Parathyroid adenoma (tissue), 2 donors: ENCODE results near the gene ENOX2.

Experiments
- H2AFZ ChIP-seq: fragments of 300-600 bp; sonication (generic); one replicate; pipeline ENCODE4 v1.7.0; 2017; ENCODE audit warnings: antibody characterized with exemption, mild to moderate bottlenecking
- H3K27ac ChIP-seq: fragments of 300-600 bp; sonication (generic); one replicate; pipeline ENCODE4 v1.7.0; 2017
- H3K27me3 ChIP-seq: fragments of 300-600 bp; sonication (generic); one replicate; pipeline ENCODE4 v1.7.0; 2017; ENCODE audit warnings: low read length; ENCODE audit not compliant: control insufficient read depth, insufficient read depth
- H3K36me3 ChIP-seq: fragments of 300-600 bp; sonication (generic); one replicate; pipeline ENCODE4 v1.7.0; 2017; ENCODE audit warnings: low read length; ENCODE audit not compliant: control insufficient read depth, insufficient read depth
- H3K4me1 ChIP-seq: fragments of 300-600 bp; sonication (generic); one replicate; pipeline ENCODE4 v1.7.0; 2017; ENCODE audit warnings: control low read depth
- H3K4me2 ChIP-seq: fragments of 300-600 bp; sonication (generic); one replicate; pipeline ENCODE4 v1.7.0; 2017; ENCODE audit warnings: low read length
- H3K4me3 ChIP-seq: fragments of 300-600 bp; sonication (generic); one replicate; pipeline ENCODE4 v1.7.0; 2017; ENCODE audit warnings: low read depth, low read length
- H3K79me2 ChIP-seq: fragments of 300-600 bp; sonication (generic); one replicate; pipeline ENCODE4 v1.7.0; 2017; ENCODE audit warnings: control low read depth
- H3K9ac ChIP-seq: fragments of 300-600 bp; sonication (generic); one replicate; pipeline ENCODE4 v1.7.0; 2017; ENCODE audit warnings: mild to moderate bottlenecking
- H3K9me3 ChIP-seq: fragments of 300-600 bp; sonication (generic); one replicate; pipeline ENCODE4 v1.7.0; 2017; ENCODE audit warnings: low read length; ENCODE audit not compliant: control insufficient read depth
- CTCF ChIP-seq: fragments of 300-600 bp; sonication (generic); IDR thresholded peaks from one replicate; pipeline ENCODE4 v1.7.0; 2017; ENCODE audit warnings: antibody characterized with exemption, mild to moderate bottlenecking
- donor health status: primary hyperparathyroidism.

Gene ENOX2

GRCh38 chrX:130649738-130650137 is 253.3 kb downstream of the ENOX2 start:
- no peak for TF ChIP-seq CTCF
- no peak overlapping the region for H3K9ac ChIP-seq
- no peaks in the 10 kb centered on the region for H3K36me3 ChIP-seq
- no peaks in the 10 kb centered on the region for H3K27me3 ChIP-seq
- no peak overlapping the region for H2AFZ ChIP-seq
- H3K79me2 ChIP-seq, result no peaks in the 10 kb centered on the region
- H3K9me3 ChIP-seq, result no peaks in the 10 kb centered on the region
- H3K4me1 ChIP-seq, result no peaks in the 10 kb centered on the region
- no peak overlapping the region for H3K4me2 ChIP-seq
- no peak overlapping the region for H3K4me3 ChIP-seq
- no peak overlapping the region for H3K27ac ChIP-seq

GRCh38 chrX:130647468-130647867 is 255.5 kb downstream of the ENOX2 start:
- Histone ChIP-seq H3K9ac (no peak overlapping the region), H3K27me3 (no peaks in the 10 kb centered on the region), H2AFZ (no peak overlapping the region), H3K9me3 (no peaks in the 10 kb centered on the region), H3K4me1 (no peaks in the 10 kb centered on the region), H3K79me2 (no peaks in the 10 kb centered on the region), H3K36me3 (no peaks in the 10 kb centered on the region), H3K27ac (no peak overlapping the region), H3K4me2 (no peak overlapping the region), H3K4me3 (no peak overlapping the region)
- TF ChIP-seq CTCF, result no peak

- Histone ChIP-seq H3K79me2 (no peaks in the 10 kb centered on the region), H3K9ac (no peak overlapping the region), H3K36me3 (no peaks in the 10 kb centered on the region), H3K9me3 (no peaks in the 10 kb centered on the region), H3K27me3 (no peaks in the 10 kb centered on the region), H3K4me3 (no peak overlapping the region), H2AFZ (no peak overlapping the region), H3K27ac (no peak overlapping the region), H3K4me1 (no peaks in the 10 kb centered on the region), H3K4me2 (no peak overlapping the region)
- TF ChIP-seq CTCF, result no peak
Observed at GRCh38 chrX:130645955-130646583, 256.9 kb downstream of the ENOX2 start.

GRCh38 chrX:130637591-130637990 is 265.4 kb downstream of the ENOX2 start:
- H3K4me3 ChIP-seq, result no peak overlapping the region
- no peaks in the 10 kb centered on the region for H3K79me2 ChIP-seq
- H3K9me3 ChIP-seq, result no peaks in the 10 kb centered on the region
- H3K27ac ChIP-seq, result no peak overlapping the region
- no peak for TF ChIP-seq CTCF
- no peaks in the 10 kb centered on the region for H3K36me3 ChIP-seq
- no peak overlapping the region for H3K9ac ChIP-seq
- no peak overlapping the region for H2AFZ ChIP-seq
- H3K4me2 ChIP-seq, result no peak overlapping the region
- H3K27me3 ChIP-seq, result no peaks in the 10 kb centered on the region
- no peaks in the 10 kb centered on the region for H3K4me1 ChIP-seq

GRCh38 chrX:130636277-130636676 is 266.7 kb downstream of the ENOX2 start:
- Histone ChIP-seq H3K9ac (no peak overlapping the region), H3K79me2 (no peaks in the 10 kb centered on the region), H3K4me3 (no peak overlapping the region)

More at GRCh38 chrX:130636277-130636676, 266.7 kb downstream of the ENOX2 start:
- no peak overlapping the region for H3K27ac ChIP-seq
- H3K27me3 ChIP-seq, result no peaks in the 10 kb centered on the region
- TF ChIP-seq CTCF, result no peak
- H3K9me3 ChIP-seq, result no peaks in the 10 kb centered on the region
- H2AFZ ChIP-seq, result no peak overlapping the region
- no peak overlapping the region for H3K4me2 ChIP-seq
- H3K36me3 ChIP-seq, result no peaks in the 10 kb centered on the region
- H3K4me1 ChIP-seq, result no peaks in the 10 kb centered on the region
